DMS153 treated with DMSO at 0.1 percent for 48 hours (cell line): ENCODE data around the gene TJP1.
A peak's percentile ranks its signal among the peaks of the same experiment; 100 is the strongest.

Source experiments
- DNase-seq: peaks from one replicate; lab custom pipeline; 2025; ENCODE audit not compliant: unreplicated experiment; lab: John Stamatoyannopoulos, UW

TJP1 gene

DNA sequence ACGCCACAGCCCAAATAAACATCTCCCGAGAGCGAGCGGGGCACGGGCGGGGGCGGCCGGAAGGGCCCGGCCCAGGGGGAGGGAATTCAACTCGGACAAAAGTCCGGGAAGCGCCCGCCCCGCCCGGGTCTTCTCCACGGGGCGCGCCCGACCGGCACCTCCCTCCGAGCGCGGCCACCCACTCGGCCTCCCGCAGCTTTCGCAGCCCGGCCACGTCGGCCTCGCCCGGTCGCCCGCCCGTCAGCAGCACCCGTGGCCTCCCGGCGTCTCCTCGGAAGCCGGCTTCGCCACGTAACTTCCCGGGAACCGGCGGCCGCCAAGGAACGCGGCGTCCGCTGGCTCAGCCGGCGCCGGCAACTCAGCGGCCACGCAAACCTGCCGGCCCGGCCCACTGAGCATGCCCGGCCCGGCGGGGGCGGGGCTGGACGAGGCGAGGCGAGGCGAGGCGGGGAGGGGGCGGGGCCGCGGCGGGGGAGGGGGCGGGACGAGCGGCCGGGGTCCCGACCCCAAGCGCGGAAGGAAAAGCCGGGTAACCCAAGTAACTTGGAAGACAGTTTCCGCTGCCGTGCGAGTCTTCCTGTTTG, at the start of gene TJP1:
Gene TJP1 (minus strand): TSS at position 369 of the 584 bp plus-strand sequence. CDS start 440 bp downstream, outside the sequence.
- no peak for DNase-seq

DNA sequence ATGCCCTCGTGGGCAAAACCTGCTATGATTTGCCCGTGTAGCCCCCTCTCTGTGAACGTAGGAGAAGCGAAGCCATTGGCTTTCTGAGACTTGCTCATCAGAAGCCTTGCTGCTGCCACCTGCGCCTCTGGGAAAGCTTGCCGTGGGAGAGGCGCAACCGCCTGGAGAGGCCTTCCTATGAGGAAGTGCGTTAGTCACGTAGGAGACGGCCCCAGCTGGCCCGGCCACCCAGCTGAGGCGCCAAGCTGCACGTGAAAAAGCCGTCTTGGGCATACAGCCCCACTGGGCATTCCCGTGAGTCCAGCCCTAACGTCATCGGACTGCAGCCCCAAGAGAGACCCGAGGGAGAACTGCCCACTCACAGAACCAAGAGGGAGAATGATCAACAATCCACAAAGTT, 49.1 kb upstream of the TJP1 start:
- no peak for DNase-seq

DNA sequence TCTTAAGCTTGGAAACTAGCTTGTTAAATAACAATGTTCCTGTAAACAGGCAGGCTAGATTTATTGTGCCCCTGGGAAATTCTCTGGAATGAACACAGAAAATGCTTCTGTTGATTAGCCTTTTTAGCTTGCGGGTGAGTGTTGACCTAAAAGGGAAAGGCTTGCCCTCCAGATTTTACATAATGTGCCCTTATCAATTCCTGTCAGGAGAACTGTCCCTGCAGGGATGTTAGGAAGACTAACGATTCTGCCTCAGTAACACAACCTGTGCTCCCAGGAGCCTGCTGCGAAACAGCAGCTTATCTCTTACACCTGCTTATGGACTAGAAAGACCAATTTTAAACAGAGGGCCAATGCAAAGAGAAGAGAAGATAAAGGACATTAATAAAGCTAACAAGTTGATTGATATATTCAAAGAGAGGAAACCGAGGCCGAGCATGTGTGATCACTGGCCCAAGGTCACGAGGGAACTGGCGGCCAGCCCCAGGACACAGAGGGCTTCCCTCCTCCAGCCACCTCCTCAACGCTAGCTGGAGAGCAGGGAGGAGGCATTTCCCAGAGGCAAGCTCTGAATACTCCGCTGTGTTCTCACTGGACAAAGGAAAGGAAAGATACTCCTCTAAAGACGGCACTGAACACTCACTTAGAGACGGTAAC, 48.4 kb upstream of the TJP1 start:
- peak; percentile 5 for DNase-seq

DNA sequence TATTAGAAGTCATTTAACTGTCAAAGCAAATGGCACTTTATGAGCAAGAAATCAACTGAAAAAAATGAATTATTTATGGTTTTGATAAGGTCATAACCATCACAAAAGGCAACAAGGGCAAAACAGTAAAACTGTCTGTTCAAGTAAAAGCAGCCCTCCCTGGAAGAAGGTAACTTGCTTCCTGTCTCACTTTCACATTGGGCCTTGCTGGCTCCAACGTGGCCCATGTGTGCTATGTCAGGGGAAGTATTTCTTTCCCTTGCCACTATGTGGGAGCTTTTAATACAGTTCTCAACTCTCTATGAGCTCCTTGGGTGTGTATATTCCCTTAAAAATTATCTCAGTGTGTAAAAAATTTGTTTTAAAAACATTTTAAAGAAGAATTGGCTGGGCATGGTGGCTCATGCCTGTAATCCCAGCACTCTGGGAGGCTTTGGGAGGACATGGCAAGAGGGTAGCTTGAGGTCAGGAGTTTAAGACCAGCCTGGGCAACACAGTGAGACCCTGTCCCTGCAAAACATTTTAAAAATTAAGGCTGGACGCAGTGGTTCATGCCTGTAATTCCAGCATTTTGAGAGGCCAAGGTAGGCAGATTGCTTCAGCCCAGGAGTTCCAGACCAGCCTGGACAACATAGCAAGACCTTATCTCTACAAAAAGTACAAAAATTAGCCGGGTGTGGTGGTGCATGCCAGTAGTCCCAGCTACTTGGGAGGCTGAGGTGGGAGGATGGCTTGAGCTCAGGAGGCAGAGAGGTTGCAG, 45.2 kb upstream of the TJP1 start:
- DNase-seq = no peak

DNA sequence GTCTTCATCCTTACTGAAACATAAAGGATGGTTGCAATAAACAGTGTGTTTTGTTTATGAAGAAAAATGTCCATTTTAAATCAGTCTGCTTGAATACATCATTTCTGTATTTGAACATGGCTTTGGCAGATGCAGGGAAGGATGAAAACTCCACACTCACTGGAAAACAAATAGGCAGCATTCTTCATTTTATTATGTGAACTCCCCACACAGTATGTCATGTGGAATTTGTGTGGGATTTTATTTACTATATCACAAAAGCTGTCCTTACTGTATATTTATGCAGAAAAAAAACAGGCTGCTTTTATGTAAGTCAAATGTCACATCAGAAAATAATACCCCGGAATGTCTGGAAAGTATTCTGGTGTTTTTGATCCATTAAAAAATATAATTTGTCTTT, 44.1 kb upstream of the TJP1 start:
- no peak for DNase-seq

DNA sequence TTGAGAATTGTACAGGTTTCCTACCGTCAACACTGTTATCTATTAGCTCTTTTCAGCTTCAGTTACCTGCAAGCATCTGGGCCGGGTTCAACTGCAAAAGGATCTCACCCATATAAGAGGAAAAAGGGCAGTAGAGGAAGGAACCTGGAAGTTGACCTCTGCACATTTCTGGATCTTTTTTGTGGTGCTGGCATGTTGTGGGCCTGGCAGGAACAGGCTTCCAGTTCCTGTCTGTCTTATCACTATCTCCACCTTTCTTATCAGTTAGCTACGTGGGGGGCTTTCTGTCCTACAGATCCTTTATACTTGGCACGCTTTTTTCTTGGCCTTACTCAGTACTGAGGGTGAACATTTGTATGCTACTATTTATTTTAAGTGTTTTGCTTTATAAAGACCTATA, 42.2 kb upstream of the TJP1 start:
- DNase-seq = no peak

DNA sequence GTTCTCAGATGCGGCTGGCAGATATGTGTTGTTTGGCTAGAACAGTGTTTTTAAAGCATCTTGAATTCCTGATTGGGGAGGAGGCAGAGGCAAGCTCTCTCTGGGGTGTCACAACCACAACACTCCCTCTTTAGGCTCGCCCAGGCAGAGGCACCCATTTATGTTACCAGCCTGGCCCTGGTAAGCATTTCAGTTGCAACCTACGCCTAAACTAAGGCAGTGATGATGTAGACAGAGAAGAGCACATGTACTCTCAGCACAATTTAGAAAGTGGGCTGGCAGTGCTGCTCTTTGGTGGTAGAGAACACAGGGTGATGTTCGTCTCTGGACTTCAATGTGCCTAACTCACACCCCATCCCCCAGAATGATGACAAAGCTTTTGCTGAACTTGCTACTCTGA, 41.2 kb upstream of the TJP1 start:
- DNase-seq = no peak

DNA sequence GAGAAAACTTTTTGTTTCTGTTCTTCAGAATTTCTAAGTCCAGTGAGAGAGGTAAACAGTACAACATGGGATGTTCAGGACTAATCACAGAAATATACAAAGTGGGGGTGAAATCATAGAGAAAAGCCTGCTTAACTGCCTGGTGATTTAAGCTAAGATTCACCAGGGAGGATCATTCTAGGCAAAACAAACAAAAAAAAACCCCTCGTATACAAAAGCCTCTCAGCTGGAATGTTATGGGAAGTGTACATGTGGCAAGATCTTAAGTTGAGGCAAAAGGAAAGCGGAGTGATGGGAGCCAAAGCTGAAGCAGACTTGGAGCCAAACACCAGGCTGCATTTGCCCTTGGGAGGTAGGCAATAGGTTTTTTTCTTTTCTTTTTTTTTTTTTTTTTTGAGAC, 40.0 kb upstream of the TJP1 start:
- DNase-seq = no peak

DNA sequence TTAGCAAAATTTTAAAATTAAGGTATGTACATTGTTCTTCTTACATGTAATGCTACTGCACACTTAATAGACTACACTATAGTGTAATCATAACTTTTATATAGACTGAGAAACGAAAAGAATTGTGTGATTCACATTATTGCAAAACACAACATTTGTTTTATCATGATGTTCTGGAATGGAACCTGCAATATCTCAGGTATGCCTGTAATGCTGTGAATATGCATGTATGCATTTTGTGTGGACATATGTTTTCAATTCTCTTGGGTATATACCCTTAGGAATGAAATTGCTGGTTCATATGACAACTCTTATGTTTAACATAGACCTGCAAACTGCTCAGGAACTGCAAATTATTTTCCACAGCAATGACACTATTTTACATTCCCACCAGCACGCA, 38.6 kb upstream of the TJP1 start:
- no peak for DNase-seq

DNA sequence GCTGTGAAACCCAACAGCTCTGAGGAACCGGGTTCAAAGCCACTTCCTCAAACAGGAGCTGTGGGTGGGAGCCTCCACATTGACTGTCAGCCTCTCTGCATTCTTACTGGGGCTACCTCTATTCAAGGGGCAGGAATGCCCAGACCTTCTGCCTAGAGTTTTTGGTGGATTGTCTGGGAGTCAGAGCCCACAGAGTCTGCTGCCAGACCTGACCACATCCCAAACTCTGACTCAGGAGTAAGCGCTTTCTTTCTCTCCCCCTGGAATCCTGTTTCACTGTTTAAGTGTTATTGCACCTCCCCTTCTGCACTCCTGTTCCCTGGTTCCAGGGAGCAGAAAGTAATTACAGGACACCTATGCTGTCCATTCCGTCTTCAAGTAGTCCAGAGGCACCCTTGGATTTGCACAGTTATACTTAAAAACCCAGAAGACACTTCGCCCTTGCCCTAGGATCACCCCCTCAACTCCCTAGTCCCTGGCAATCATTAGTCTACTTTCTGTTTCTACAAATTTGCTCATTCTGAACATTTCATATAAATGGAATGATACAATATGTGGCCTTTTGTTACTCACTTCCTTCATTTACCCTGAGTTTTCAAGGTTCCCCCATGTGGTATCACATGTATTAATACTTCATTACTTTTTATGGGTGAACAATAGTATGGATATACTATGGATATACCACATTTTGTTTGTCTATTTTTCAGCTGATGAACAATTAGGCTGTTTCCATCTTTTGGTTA, 37.9 kb upstream of the TJP1 start:
- no peak for DNase-seq

DNA sequence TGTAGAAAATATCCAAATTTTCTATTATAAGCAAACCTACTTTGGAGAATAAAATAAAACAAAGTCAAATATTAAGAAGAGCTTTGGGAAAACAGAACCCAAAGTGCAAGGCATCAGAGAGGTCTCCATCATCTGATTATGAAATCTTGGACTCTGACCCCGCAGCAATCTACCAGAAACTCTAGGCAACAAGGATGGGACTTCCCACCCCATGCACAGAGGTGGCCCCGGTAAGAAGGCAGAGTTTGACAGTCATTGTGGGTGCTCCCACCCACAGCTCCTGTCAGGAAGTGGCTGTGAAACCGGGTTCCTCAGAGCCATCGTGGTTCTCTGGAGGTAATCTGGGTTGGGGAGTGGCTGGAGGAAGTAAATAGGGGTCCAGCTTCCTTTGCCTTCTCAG, 37.0 kb upstream of the TJP1 start:
- DNase-seq = no peak

DNA sequence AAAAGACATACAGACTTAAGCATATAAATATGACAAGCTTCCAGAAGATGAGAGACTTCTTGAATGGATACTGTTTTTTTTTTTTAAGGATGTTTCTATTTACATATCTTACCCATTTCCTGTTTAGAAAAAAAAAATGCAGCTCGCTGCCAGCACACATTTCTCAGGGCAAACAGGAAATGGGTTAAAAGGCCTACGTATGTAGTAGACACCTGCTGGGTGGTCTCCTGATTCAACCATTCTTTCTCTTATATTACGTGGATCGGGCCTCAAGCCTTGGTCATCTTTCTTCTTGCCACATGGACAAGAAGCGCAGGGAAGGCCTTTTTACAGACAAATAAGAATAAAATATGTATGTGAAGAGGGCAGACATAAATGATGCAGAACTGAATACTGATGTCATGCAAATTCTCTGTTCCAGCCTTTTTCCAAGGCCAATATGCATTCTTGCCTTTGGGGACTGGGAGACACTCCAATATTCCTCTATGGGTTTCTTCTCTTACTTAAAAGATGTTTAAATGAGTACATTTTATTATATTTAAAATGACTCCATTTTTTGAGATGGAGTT, 35.0 kb upstream of the TJP1 start:
- DNase-seq = peak; percentile 0

DNA sequence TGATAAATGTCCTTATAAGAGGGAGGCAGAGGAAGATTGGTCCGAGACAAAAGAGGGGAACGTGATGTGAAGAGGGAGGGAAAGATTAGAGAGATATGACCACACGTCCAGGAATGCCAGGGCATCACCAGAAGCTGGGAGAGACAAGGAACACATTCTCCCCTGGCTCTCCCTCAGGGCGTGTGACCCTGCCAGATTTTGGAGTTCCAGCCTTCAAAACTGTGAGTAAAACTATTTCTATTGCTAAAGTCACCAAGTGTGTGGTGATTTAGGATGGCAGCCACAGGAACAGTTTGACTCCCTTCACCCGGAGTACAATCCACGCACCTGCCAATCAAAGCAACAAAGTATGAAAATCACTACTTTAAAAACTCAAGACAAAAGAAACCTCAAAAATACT, 32.1 kb upstream of the TJP1 start:
- DNase-seq = no peak

DNA sequence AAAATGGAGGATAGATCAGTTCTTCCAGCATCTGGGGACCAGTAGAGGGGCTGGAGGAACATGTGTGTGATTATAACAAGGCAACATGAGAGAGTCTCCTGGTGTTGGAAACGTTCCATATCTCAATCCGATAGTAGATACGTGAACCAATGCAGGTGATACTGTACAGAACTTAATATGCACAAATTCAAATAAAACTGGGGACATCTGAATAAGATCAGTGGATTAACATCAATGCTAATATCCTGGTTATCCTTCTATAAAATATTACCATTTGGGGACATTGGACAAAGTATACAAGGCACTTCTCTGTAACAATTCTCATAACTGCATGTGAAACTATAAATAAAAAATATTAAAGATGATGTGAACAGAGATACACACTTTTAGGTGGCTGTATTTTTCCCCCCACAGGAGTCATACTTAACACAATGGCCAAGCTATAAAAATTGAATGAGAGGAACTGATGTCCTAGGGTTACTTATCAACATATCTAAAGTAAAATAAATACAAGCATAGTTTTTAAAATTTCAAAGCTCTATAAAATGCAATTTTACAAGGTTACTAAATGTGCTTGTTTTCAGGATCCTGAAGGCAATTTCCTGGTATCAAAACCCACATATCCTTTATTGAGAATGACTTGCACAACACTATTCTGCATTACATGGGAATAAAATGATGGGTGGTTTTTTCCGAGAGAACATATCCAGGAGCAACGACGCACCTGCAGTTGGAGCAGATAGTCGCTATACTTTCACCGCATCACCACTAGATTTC, 31.1 kb upstream of the TJP1 start:
- no peak for DNase-seq

DNA sequence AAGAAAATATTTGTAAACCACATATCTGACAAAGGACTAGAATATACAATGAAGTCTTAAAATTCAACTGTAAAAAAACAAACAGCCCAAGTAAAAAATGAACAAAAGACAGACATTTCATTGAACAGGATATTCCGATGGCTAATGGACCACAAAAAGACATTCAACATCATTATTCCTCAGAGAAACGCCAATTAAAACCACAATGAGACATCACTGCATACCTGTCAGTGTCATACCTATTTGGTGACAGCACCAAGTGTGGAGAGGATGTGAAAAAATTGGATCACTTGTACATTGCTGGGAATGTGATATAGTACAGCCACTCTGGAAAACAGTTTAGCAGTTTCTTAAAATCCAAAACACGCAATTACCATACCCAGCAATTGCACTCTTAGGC, 29.9 kb upstream of the TJP1 start:
- DNase-seq = no peak

DNA sequence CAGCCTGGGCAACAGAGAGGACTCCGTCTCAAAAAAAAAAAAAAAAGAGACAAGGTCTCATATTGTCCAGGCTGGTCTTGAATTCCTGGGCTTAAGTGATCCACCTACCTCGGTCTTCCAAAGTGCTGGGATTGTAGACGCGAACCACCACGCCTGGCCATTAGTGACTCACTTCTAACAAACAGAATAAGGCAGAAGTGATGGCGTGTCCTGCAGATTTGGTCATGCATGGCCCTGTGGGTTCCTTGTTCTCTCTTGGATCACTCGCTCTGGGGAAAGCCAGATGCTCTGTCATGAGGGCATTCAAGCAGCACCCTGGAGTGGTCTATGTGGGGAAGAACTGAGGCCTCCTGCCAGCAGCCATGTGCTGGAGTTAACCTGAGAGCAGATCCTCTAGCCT, 27.4 kb upstream of the TJP1 start:
- no peak for DNase-seq

DNA sequence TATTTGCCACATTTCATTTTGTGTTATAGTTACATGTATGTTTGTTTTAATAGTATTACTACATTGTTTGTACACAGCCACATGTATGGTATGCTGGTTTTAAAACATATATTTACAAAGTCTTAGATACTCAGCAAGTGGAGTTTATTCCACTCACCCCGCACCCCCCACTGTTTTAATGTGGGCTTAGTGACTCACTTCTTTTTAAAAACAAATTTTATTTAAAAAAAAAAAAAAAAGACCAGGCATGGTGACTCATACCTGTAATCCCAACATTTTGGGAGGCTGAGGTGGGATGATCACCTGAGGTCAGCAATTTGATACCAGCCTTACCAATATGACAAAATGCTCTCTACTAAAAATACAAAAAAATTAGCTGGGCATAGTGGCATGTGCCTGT, 26.9 kb upstream of the TJP1 start:
- no peak for DNase-seq

DNA sequence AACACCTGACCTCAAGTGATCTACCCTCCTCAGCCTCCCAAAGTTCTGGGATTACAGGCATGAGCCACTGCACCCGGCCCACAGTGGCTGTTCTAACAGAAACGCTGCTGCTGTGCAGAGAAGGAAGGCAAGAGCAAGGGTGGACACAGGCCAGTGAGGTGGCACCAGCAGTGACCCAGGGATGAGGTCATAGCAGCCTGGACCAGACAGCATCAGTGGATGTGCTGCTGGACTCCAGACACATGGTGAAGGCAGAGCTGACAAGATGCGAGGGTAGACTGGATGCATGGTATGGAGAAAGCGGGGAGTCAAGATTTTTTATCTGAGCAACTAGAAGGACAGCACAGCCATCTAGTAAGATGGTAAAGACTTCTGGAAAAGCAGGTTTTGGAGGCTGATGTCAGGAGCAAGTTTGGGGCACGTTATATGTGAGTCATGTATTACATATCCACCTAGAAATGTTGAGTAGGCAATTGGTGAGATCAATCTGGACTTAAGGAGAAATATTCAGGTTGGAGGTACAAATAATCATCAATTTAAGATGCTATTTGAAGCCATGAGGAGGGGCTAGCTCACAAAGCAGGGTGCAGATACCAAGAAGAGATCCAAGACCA, 22.1 kb upstream of the TJP1 start:
- no peak for DNase-seq

DNA sequence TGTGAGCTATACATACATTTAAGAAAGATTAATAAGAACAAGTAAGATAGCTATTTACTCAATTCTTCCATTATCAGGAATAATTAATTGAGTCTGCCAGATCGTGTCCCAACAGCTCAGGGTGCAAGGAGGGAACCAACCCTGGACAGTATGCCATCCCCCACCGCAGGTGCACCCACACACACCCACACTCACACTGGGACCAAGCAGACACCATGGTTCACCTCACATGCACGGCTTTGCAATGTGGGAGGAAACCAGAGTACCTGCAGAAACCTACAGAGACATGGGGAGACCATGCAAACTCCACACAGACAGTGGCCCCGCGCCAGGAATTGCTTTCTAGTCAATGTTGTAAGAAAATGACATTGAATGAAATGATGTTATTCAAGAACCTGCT, 20.0 kb upstream of the TJP1 start:
- no peak for DNase-seq

DNA sequence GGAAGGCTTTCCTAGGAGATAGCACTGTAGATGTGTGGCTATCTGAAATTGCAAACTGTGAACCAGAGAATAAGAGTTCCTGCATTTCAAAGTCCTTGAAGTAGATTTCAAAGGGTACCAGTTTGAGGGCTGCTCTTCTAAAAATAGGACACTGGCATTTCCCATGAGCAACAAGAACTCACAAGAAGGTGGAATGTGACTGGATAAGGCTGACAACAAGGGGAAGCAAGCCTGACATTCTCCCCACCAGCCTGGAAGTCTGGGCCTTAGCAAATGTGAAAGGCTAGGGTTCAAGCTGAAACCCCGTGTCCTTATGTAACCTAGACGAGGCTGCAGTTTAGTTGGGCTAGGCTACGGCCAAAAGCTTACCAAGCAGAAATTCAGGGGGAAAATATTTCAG, 18.7 kb upstream of the TJP1 start:
- no peak for DNase-seq
